Stimulated activated CD4-positive, alpha-beta T cell treated with anti-CD3 and anti-CD28 coated beads, Interleukin-1b, Interleukin-23, amount 100 ng/mL, for 1 hour (primary cell): ENCODE measurements around the gene ATG9A.
"Not testable (repeated sequence)": the region's sequence is repeated elsewhere in the genome, so short reads cannot be mapped to it uniquely, and the experiment has no call there.

ENCODE experiments used
- DNase-seq, 2 donors: peaks; one replicate each; pipeline ENCODE4 v3.0.0-alpha.2; 2020; ENCODE audit warnings: low read depth in 2 of 2

ATG9A gene

DNA sequence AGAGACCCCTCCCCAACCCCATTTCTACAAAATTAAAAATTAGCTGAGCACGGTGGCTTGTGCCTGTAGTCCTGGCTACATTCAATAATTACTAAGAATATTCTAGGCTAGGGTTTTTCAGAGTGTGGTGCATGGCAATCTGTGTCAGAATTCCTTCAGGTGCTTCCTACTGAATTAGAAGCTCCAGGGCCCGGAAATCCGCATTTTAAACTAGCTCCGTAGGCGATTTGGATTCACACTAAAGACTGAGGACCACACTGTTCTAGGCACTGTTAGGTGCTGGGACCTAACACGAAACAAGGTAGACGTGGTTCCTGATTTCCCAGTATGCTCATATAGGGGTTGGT is 23.5 kb downstream of the ATG9A start:
- no peak for DNase-seq

GRCh38 chr2:219205165-219205538 is 24.3 kb downstream of the ATG9A start:
- no peak for DNase-seq

DNA sequence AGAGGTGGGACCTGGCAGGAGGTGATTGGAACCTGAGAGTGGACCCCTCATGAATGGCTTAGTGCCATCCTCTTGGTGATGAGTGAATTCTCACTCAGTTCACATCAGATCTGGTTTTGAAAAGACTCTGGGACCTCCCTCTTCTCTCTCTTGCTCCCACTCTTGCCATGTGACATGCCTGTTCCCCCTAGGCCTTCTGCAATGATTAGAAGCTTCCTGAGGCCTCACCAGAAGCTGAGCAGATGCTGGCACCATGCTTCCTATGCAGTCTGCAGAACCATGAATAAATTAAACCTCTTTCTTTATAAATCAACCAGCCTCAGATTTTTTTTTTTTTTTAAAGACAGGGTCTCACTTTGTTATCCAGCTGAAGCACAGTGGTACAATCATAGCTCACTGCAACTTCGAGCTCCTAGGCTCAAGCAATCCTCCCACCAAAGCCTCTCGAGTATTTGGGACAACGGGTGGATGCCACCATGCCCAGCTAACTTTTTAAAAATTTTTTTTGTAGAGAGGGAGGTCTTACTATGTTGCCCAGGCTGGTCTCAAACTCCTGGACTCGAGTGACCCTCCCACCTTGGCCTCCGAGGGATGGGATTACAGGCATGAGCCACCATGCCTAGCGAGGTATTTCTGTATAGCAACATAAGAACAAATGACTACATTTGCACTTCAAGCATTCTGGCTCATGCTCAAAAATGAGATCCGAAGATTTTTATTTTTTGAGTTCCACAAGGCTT is 24.8 kb downstream of the ATG9A start:
- DNase-seq = no peak

- DNase-seq = not testable (repeated sequence)
Measured at GRCh38 chr2:219201331-219201730, 28.1 kb downstream of the ATG9A start.

GRCh38 chr2:219200502-219201326 is 28.7 kb downstream of the ATG9A start:
- not testable (repeated sequence) for DNase-seq

- no peak for DNase-seq
Measured at GRCh38 chr2:219199470-219200211, 29.8 kb downstream of the ATG9A start.

DNA sequence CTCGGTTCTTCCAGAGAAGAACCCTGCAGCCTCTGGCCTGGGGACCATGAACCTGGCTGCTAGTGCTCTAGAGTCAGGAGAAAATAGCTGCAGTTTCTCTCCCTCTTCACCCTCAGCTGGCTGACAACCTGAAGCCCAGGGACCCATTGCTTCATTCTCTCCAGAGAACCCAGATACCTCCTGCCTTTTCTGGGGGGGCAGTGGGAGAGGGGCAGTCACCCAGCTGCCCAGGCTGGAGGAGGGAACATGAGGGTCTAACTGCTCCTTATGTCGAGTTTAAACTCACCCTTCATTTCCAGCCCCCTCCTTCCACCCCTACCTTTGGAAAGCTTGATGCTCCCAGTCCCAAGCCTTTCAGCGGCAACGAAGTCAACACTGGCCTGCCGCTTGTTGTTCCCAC is 30.5 kb downstream of the ATG9A start:
- DNase-seq = no peak

DNA sequence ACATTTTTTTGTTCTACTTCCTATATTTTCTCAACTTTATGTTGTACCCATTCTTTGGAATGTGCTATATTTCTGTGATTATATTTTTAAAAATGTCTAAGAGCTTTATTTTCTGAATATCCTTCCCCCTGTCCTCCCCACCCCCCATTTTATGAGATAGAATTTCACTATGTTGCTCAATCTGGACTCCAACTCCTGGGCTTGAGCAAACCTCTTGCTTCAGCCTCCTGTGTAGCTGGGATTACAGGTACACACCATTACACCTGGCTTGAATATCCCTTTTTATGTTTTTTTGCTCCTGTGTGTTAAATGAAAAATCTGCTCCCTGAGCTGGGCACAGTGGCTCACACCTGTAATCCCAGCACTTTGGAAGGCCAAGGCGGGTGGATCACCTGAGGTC is 32.0 kb downstream of the ATG9A start:
- DNase-seq = no peak

- no peak for DNase-seq
Measured at GRCh38 chr2:219186754-219187456, 42.5 kb downstream of the ATG9A start.

DNA sequence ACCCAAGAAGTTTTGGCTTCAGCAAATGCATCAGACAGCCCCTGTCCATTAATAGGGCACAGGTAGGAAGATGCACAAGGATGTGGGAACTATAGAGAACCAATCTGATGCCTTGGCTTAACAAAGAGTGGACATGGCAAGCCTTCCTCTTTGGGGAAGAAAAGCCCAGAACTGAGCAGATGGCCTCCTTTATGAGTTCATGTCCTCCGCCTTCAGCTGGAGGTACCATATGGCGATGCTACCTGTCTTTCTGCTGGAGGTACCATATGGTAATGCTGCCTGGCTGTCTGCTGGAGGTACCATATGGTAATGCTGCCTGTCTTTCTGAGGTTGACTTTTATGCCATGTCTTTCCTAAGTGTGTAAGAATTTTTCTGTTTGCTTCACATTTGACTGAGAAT is 45.3 kb downstream of the ATG9A start:
- no peak for DNase-seq

DNA sequence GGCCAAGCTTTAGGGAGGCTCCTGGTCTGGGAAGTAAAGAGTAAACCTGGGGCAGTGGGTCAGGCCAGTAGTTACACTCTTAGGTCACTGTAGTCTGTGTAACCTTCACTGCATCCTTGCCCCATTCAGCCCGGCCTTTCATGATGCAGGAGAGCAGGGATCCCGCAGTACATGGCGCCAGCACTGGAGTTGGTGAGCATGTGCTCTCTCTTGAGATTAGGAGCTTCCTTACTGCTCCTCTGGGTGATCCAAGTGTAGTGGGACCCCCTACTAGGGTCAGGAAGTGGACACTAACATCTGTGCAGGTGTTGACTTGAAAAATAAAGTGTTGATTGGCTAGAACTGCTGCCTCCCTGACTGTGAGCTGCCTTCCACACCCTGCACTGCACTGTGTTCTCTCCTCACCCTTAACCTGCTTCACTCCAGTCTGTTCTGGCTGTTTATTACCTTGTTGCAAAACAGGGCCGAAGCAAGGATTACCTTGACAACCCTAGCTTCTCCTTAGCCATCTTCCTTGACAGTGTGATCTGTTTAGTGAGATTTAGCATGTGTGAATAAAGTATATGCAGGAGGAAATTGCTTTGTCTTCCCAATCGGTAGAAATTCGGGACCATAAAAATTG is 46.2 kb downstream of the ATG9A start:
- DNase-seq = no peak

DNA sequence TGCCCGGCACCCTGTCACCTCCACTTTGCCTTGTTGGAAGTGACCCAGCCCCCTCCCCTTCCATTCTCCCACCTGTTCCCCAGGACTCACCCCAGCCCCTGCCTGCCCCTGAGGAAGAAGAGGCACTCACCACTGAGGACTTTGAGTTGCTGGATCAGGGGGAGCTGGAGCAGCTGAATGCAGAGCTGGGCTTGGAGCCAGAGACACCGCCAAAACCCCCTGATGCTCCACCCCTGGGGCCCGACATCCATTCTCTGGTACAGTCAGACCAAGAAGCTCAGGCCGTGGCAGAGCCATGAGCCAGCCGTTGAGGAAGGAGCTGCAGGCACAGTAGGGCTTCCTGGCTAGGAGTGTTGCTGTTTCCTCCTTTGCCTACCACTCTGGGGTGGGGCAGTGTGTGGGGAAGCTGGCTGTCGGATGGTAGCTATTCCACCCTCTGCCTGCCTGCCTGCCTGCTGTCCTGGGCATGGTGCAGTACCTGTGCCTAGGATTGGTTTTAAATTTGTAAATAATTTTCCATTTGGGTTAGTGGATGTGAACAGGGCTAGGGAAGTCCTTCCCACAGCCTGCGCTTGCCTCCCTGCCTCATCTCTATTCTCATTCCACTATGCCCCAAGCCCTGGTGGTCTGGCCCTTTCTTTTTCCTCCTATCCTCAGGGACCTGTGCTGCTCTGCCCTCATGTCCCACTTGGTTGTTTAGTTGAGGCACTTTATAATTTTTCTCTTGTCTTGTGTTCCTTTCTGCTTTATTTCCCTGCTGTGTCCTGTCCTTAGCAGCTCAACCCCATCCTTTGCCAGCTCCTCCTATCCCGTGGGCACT is 46.9 kb downstream of the ATG9A start:
- DNase-seq = no peak

- DNase-seq = no peak
Measured at GRCh38 chr2:219181531-219181930, 47.9 kb downstream of the ATG9A start.

DNA sequence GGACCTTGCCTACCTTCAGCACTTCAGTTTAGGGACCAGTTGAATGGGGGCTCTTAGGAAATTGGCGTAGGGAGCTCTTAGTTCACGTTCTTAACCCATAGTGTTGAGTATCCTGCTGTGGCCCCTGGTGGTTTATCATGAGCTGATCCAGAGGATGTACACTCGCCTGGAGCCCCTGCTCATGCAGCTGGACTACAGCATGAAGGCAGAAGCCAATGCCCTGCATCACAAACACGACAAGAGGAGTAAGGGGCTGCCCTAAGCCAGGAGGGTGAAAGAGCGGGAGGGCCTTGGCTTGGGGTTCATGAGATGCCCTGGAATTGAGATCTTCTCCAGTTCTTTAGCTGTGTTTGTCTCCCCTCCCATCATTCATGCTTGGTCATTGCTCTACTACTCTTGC is 48.5 kb downstream of the ATG9A start:
- no peak for DNase-seq

DNA sequence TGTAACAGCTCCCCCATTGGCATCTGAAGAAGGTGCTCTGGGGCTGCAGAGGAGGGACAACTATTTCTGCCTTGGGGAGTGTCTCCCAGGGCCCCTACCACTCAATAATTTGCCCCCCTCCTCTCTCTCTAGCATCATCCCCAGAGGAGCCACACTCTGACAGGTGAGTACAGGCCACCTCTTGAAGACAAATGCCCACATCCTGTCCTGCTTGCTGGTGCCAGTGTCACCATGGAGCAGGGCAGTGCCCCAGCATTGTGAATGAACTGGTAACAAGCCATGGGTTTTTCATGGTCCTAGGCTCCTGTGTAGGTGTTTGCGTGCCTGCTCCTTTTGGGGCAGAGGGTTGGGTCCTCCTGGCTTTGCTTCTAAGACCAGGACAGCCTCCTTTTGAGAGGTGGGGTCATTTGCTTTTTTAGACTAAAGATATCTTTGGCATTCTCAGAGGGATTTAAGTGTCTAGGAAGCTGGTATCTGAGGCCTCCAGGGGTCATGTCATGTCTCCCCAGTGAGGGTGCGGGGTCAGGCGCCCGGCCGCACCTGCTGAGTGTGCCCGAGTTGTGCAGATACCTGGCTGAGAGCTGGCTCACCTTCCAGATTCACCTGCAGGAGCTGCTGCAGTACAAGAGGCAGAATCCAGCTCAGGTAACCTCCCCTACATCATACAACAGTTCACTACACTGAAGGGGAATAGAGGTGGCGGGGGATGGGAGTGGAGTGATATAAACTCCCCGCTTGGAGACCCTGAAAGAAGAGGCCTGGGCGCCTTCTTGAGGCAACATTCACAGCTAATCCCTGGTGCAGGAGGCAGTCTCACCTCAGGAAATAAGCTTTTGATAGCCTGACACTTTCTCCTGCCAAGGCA is 49.6 kb downstream of the ATG9A start:
- DNase-seq = no peak

GRCh38 chr2:219178377-219179175 is 50.9 kb downstream of the ATG9A start:
- peak in 1 of 2 donors; percentile 13 for DNase-seq

DNA sequence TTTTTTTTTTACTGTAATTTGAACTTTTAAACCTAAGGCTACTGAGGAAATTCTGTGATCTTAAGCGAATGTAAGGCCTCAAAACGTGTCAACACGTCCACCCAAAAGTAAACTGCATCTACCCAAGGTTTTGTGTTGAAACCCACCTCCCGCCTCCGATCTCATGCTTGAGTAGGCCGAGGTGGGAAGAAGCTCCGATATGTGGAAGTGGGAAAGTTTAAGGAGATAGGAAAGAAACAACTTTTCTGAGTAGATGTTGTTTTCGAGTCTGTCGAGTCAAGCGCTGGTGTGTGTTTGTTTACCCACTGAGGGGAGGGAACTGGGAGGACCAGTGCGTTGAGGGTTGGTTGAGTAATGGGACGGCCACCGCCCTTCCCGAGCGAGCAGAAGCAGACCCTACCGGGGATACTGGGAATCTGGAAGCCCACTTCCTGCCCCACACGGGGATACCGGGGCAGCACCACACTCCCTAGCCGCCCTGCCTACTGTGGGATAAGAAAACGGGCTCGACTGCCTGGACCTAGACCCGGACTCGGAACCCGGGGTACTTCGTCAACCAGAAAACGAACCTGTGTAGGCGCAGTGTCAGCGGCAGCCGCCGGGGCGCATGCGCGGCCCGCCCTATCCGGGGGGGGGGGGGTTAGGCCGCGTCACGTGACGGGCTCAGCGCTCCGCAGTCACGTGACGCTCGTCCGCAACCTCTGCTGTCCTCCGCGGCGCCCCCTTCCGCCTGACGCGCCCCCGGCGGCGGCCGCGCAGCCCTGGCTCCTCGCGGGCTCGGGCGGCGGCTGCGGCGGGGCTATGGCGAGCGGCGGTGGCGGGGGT is 51.7 kb downstream of the ATG9A start, which contains the start of gene RETREG2:
Gene RETREG2, plus strand, starts transcription at position 724 of the 825 bp plus-strand sequence. Its CDS starts 78 bp downstream, at position 802.
- peak; percentile 38 to 59 for DNase-seq
